ENCODE results near the gene CTLA4. TPM values are rescaled to one million over a fixed set of nuclear protein-coding genes. Genes with fewer than 3 reads are reported as not detected.

CTLA4 gene
- total RNA-seq, 1 donor from 2014 or later = 0.11 TPM

- no peak for TF ChIP-seq CTCF (IDR thresholded peaks at IDR 0.05; ENCODE audit: borderline replicate concordance)
- intact Hi-C loops (cut with micrococcal nuclease) = no loop called here
- no peaks in the 10 kb centered on the region for H3K9me3 ChIP-seq (replicated peaks)
- no peak for DNase-seq
- no peaks in the 10 kb centered on the region for H3K27me3 ChIP-seq (ENCODE audit: low read depth)
- no peaks in the 10 kb centered on the region for H3K36me3 ChIP-seq
- H3K27ac ChIP-seq (replicated peaks) = no peak overlapping the region
- H3K4me3 ChIP-seq = no peak overlapping the region
- H3K4me1 ChIP-seq = peaks cover 8% of the 10 kb centered on the region
These were observed 32.2 kb upstream of the CTLA4 start for GRCh38 chr2:203835420-203835819.

- intact Hi-C loops (cut with micrococcal nuclease) = no loop called here
- H3K4me1 ChIP-seq = peaks cover 4% of the 10 kb centered on the region
- no peak overlapping the region for H3K27ac ChIP-seq (replicated peaks)
- H3K4me3 ChIP-seq = no peak overlapping the region
- no peaks in the 10 kb centered on the region for H3K36me3 ChIP-seq
- TF ChIP-seq CTCF (IDR thresholded peaks at IDR 0.05; ENCODE audit: borderline replicate concordance) = no peak
- no peaks in the 10 kb centered on the region for H3K9me3 ChIP-seq (replicated peaks)
- no peak for DNase-seq
- H3K27me3 ChIP-seq (ENCODE audit: low read depth) = no peaks in the 10 kb centered on the region
These were observed 31.4 kb upstream of the CTLA4 start for GRCh38 chr2:203835892-203836800.

- intact Hi-C loops (cut with micrococcal nuclease) = no loop called here
- DNase-seq = no peak
- Histone ChIP-seq H3K4me3 (no peak overlapping the region), H3K27ac (replicated peaks) (no peak overlapping the region), H3K27me3 (ENCODE audit: low read depth) (no peaks in the 10 kb centered on the region), H3K36me3 (no peaks in the 10 kb centered on the region), H3K9me3 (replicated peaks) (no peaks in the 10 kb centered on the region), H3K4me1 (no peaks in the 10 kb centered on the region)
- no peak for TF ChIP-seq CTCF (IDR thresholded peaks at IDR 0.05; ENCODE audit: borderline replicate concordance)
These were observed 26.8 kb upstream of the CTLA4 start for GRCh38 chr2:203840655-203841205.

- no peaks in the 10 kb centered on the region for H3K27me3 ChIP-seq (ENCODE audit: low read depth)
These were observed 25.9 kb upstream of the CTLA4 start for GRCh38 chr2:203841654-203842053.

GRCh38 chr2:203842373-203842772 lies 25.2 kb upstream of the CTLA4 start:
- no peak for TF ChIP-seq CTCF (IDR thresholded peaks at IDR 0.05; ENCODE audit: borderline replicate concordance)
- H3K27me3 ChIP-seq (ENCODE audit: low read depth) = no peaks in the 10 kb centered on the region
- H3K4me3 ChIP-seq = no peak overlapping the region
- intact Hi-C loops (cut with micrococcal nuclease) = no loop called here
- no peaks in the 10 kb centered on the region for H3K4me1 ChIP-seq
- DNase-seq = no peak
- H3K27ac ChIP-seq (replicated peaks) = no peak overlapping the region
- no peaks in the 10 kb centered on the region for H3K36me3 ChIP-seq
- no peaks in the 10 kb centered on the region for H3K9me3 ChIP-seq (replicated peaks)

More at GRCh38 chr2:203841654-203842053, 25.9 kb upstream of the CTLA4 start:
- DNase-seq = no peak
- intact Hi-C loops (cut with micrococcal nuclease) = no loop called here
- TF ChIP-seq CTCF (IDR thresholded peaks at IDR 0.05; ENCODE audit: borderline replicate concordance) = no peak
- Histone ChIP-seq H3K4me1 (no peaks in the 10 kb centered on the region), H3K4me3 (no peak overlapping the region), H3K36me3 (no peaks in the 10 kb centered on the region), H3K27ac (replicated peaks) (no peak overlapping the region), H3K9me3 (replicated peaks) (no peaks in the 10 kb centered on the region)
